GM21528 (cell line): Measurements from ENCODE around the gene ZFP36L1.

Source experiments
- ATAC-seq: cut with Tn5 transposase; IDR thresholded peaks from one replicate; pipeline ENCODE4 v1.9.1; 2021; ENCODE audit warnings: mild to moderate bottlenecking, moderate library complexity; ENCODE audit not compliant: unreplicated experiment, low FRiP score

Gene ZFP36L1

DNA sequence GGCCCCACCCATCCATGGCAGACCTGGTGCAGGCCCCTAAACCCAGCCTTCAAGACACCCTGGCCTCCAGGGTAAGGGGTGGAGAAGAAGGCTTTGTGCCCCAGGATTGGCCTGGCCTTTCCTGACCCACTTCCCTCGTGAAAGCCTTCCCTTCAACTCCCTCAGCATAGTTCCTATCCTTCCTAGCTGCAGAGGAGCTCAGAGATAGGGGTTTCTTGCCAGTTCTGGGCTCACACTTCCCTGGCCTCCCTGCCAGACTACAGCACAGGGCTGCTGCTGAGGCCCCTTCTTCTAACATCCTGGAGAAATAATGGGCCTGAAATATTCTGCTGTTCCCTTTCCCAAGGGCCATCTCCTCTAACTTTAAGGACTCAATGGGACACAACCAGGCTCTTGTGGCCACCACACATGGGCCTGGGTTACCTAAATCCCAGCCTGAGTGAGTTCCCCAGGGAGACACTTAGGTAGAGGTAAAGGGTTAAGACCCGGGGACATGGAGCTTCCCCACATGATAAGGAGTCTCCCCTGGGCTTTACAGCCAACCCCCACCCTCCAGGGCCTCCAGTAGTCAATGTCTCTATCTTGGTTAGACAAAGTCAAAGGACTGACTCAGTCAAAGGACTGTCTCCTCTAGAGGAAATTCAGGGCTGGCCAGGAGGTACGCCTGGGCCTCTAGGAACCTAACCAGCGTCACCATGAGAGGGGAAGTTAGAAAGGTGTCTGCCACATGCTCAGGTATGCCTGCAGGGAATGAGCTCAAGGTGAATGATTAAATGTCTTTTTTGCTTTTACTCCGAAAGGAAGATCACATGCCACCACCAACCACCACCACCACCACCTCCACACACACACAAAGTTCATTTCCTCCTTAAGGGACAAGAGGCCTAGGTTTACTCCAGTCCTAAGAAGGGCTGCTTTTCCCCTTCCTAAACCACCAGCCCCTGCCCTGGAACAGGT is 7.1 kb downstream of the ZFP36L1 start:
- no peak for ATAC-seq

- ATAC-seq: no peak
These were observed 7.8 kb downstream of the ZFP36L1 start for GRCh38 chr14:68784978-68785533.

DNA sequence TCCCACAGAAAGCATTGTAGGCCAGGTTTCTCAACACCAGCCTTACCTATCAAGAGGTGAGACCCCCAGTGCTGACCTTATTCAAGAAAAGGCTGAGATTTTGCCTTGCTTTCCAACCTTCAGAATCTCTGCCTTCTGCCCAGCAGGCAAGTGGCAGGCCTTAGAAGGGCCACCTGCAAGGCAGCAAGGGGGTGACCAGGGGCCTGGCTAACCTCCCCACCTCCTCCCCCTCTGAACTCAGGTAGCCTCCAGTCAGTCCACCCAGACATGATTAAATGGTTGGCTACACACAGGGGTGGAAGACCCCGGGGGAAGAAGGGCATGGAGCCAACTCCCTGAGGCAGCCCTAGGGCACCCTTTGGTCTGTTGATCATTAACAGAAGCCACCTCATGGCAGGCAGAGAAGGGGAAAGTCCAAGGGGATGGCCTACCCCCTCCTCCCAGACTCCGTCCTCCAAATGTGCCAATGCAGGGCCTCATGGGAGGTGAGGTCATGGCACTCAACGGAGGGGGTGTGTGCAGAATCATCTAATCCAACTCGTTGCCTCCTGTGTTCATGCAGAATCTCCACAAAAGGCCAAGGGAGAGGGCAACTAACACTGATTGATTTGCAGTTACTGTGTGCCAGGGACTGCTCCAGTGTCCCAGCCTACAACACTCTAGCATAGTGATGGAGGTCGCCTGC is 8.5 kb downstream of the ZFP36L1 start:
- no peak for ATAC-seq

DNA sequence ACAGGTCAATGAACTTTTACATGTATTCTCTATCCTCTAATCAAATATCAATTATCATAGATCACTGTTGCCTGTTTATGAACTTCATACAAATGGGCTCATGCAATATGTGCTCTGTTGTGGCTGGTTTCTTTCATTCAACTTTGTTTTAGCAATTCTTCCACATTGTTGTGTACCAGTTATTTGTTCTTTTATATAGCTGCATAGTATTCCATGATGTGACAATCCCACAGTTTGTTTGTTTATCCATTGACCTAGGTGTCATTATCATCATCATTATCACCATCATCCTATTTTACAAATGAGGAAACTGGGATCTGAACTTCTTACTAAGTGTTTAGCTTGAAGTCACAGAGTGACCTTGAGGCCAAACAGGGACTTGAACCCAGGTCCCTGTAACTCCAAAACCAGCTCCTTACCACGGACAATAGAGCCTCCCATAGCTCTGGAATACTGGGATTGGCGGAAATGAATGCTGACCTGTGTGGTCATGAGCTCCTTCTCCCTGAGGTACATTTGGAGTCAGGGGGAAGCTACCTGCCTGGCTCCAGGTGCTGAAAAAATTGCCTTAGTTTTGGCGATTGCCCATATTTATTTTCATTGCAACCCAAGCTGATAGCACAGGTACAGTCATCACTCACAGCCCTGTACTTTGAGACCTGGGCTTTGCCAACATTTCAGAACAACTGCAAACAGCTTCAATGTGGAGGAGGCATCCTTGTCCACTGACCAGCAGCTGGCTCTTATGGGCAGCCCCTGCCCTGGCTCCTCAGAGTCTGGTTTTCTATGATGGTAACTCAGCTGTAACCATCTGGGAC is 9.2 kb downstream of the ZFP36L1 start:
- no peak for ATAC-seq

DNA sequence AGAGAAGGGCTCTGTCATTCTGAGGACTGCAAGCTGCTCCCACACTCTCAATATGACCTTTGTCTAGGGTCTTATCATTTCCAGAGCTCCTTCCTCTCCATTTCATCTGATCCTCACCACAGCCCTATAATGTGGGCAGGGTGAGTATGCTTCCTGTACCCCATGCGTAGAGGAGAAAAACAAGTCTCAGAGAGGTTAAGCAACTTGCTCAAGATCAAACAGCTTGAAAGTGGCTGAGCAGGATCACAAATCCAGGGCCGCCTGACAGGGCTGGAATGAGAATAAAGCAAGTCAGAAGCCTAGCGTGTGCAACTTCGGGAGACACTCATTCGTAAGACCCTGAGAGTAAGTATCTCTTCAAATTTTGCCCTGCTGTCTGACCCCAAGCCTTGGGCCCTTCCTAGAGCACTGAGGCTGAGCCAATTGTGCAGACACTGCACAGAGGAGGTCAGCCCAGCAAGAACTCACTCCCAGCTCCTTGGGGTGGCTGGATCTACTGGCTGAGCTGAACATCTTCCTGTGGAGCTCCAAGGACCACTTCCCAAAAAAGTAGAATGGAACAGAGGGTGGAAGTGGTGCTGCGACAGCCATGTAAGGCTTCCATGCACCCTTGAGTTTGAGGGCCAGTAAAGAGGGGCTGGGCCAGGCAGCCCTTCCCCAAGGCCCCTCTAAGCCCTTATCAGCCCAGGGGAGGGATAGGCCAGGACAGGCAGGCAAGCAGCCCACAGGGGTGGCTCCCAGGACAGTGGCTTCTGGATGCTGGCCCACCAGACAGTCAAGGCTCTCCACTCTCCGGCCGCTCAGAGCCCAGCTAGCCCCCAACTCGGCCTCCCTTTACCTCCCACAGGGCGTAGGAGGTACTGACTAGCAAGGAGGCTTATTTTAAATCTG is 10.5 kb downstream of the ZFP36L1 start:
- ATAC-seq: no peak

DNA sequence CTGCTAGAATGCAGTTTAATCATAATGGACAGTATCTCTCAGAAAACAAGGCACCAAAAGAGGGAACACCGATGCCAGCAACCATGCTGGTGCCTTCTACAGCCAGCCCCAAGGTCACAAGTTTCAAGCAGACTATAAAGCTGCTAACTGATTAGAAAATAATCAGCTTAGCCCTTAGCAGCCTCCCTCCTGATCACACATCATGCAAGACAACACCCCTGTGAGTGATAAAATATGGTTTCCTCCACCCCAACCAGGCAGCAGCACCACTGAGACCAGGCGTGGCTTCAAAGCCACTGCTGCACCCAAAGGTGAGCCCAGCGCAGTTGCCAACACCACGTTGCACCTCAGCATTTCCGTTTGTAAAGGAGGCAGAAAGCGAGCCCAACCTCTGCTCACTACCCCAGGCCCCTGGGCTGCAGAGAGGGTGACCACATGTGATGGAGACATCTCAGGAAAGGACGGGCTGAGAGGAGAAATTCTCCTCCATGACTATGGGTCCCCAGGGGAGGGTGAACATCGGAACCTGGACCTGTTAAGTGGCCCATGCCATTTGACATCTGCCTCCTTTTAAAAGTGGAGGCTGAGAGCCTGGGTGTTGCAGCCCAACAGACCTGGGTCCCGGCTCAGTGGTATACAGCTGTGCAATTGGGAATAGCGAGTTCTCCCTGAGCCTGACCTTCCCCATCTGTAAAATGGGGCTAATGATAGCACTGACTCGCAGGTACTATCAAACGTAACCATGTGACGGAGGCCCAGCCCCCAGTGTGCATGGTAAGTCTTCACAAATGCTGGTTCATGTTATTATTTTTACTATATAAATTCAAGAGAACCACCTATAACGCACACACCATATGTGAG is 11.5 kb downstream of the ZFP36L1 start:
- ATAC-seq: no peak

GRCh38 chr14:68780358-68781160 is 12.3 kb downstream of the ZFP36L1 start:
- no peak for ATAC-seq

- ATAC-seq: no peak
These were observed 13.0 kb downstream of the ZFP36L1 start for GRCh38 chr14:68779761-68780323.

DNA sequence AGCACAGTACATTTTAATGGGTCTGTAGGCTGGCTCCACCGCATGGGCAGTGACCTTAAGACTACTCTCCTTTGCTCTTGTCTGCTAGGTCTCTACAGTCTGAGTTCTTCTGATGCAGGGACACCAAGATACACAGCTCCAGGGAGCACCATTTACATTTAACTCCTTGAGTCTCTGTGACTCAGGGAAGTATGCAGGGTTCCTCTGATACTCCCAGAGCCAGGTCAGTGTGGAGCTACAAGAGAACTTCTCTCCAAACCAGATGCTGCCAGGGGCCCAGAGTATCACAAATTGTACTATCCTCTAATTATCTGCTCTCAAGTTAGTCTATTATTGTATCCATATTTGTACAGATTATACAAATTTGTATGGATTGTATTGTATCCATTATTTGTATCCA is 15.2 kb downstream of the ZFP36L1 start:
- no peak for ATAC-seq

DNA sequence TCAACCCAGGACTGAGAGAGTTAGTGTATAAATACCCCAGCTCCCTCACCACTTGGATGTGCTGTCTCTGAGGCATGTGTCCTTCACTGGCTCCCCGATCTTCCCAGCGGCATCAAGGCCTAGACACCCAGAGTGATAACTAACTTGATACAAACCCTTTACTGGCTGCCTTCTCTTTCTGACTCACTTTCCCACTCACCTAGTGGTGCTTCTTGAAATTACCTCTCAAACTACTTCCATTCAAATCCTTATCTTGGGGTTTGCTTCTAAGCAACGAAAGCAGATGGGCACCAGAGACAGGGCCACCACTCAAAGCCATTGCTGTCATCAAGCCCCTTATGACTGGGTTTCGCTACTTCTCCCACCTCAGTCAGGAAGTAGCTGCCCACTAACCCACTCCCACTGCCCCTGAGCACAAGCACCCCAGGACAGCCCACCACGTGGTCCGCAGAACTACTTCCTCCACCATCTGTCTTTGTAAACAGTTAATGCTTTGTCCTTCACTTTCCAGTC is 17.2 kb downstream of the ZFP36L1 start:
- no peak for ATAC-seq

DNA sequence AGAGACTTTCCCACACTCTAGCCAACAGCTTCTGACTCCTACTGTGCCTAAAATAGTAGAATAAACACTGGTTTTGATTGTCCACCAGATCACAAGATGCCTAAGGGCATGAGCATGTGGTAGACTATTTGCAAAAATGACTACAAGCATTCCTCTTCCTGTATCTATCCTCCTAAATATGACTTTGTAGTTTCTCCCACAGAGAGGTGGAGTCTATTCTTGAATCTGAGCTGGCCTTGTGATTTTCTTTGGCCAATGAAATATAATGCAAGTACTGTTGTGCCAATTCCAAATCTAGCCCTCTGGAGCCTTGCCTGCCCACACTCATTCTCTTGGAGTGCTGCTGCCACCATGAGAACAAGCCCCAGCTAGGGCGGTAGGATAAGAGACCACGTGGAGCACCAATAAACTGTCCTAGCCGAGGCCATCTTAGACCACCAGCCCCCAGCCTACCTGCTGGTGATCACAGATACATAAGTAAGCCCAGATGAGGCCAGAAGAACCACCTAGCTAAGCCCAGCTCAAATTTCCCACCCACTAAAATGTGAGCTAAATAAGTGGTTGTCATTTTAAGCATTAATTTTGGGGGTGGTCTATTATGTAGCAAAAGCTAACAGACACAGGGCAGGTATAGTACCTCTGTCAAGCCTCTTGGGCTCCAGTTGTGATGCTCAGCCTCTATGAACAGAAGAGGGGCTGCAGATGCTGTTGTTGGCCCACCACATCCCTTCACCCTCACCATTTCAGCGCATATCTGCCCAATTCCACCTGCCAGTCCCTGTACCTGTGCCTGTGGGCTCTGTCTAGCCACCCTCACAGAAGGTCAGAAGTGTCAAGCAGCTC is 17.9 kb downstream of the ZFP36L1 start:
- ATAC-seq: no peak

DNA sequence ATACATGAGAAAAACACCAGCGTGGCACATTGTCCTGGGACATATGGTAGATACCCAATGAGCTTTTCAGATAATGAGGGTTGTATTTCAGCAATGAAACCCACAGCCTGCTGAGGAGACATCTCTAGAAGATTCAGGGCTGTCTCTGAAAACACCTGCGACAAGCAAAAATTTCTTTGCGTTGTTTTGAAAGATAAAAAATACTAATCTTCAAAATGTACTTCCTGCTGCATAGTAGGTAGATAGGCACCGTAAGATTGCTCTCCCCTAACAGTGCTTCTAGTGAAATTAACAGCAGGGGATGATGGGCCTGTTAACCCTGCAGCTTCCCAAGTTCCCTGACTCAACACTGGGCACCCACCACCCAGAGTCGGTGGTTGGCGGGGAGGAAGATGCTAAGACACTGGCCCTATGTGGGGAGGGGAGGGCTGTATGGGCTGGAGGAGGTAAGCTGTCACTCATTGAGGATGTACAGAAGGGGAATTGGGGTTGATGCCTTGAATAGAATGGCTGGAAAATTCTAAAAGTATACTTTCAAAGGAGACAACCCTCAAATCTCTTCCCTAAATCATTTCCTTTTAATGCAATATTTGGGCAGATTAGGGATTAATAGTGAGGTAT is 20.0 kb downstream of the ZFP36L1 start:
- ATAC-seq: no peak

- no peak for ATAC-seq
These were observed 21.2 kb downstream of the ZFP36L1 start for GRCh38 chr14:68771631-68772030.

DNA sequence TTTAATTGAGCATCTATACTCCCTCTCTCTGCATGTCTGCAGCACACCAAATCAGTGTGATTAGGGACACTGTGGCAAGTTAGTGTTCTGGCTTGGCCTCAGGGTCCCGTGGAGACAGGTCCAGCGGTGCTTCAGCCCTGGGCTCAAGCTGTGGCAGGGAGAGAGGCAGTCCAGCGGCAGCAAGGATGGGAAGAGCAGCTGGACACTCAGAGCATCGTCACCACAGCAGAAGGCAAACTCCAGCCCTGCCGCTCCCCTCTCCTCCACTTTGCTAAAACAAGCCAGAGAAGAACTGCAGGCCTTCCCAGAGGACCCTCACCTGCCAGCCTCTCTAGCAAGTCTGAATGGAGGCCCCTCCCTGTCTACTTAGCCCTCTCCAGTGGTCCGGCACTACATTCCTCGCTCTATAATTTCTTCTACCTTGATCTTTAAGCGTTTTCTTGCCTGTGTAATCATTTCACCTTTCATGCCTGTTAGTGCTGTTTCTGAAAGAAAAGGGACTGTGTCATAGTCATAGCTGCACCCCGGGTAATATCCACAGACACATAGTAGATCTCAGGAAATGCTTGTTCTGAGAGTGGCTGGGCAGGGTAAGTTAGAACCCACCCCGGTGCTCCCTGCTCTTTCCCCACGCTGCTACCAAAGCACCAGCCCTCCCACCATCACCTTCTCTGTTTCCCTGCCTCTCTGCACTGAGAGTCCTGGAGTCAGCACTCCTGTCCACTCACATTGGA is 22.1 kb downstream of the ZFP36L1 start:
- ATAC-seq: no peak

DNA sequence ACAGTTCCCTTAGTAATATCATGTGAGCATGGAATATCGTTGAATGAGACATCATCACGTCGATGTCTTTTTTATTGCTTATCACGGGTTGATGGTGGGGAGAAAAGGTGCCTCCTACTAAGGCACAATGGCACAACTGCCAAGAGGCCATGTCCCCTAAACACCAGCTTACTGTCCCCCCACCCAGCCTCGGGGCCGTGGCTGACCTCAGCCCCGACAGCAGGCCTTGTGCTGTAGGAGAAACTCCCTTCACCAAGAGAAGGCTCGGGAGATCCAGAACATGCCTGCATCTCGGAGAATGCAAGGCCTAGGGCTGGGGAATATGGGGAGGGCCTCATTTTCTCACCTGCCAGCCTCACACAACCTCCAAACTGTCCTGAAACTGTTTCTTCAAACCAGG is 22.8 kb downstream of the ZFP36L1 start:
- no peak for ATAC-seq
